GM19452 (cell line): Measurements from ENCODE around the gene RASGRP3.
A peak's percentile ranks its signal among the peaks of the same experiment; 100 is the strongest.
"Not testable (repeated sequence)": the region's sequence is repeated elsewhere in the genome, so short reads cannot be mapped to it uniquely, and the experiment has no call there.

Experiments used
- ATAC-seq: cut with Tn5 transposase; IDR thresholded peaks from one replicate; pipeline ENCODE4 v1.9.1; 2021; ENCODE audit not compliant: unreplicated experiment

The RASGRP3 gene

DNA sequence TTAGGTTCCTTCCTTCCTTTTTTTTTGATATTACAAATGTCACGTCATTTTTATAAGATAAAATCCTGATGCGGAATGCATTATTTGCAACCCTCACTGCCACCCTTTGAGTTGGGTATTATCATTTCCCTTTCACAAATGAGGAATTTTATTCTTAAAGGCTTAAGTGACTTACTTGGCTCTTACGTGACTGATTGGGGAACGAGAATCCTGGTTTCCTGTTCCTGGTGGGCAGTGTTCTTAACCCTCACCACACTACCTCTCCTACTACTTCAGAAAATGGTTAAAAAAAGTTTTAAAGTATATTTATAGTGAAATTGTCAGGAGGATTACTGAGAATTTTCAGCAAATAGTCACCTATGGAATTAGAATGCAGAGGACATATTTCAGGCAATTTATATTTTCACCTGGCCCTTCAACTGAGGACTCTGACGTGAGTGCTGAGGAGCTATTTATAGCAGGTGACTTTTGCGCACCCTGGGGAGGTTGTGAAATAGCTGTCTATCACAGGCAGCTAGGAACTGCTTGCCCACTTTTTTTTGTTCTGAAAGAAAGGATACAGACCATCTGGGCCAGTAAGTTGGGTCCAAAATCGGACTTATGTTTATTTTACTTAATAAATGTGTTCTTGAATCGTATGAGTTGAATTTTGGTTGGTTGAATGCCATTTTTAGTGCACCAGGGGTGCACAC is 18.7 kb upstream of the RASGRP3 start:
- peak; percentile 76 for ATAC-seq

GRCh38 chr2:33458248-33458819 is 18.1 kb upstream of the RASGRP3 start:
- ATAC-seq: peak; percentile 28

DNA sequence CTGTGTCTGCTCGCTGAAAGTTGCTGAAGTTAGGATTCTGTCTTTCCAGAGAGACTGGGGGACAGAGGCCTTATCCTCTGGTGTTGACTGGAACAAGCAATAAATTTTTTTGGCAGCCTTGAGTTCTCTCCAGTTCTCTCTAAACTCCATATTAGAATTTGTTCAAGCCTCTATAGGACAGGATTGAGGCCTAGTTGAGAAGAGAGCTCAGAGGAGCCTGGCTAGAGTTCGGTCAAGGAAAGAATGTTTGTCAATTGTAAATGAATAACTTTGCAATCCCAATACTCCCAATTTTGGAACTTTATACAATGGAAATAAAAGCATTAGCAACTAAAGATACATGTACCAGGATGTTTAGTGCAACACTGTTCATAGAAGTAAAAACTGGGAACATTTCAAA is 16.7 kb upstream of the RASGRP3 start:
- no peak for ATAC-seq

GRCh38 chr2:33462512-33462911 is 13.9 kb upstream of the RASGRP3 start:
- ATAC-seq: not testable (repeated sequence)

DNA sequence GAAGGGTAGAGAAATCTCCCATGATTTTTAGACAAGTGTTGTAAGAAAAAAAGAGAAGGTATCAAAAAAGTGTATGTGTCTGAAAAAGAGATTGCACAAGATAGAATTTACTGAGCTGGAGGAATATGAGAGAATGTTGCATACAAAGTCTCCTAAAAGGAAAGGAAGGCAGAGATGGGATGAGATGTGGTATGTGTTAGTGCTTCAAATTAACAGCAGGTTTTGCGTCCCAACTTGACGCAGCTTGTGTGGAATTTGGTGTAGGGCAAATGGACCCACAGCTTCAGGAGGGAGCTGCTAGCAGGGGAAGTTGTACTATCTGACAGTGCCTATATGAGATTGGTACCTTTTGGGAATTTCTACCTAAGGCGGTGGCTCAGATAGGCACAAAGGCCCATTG is 9.0 kb upstream of the RASGRP3 start:
- no peak for ATAC-seq

- no peak for ATAC-seq
These were observed 7.2 kb upstream of the RASGRP3 start for GRCh38 chr2:33469238-33469637.

DNA sequence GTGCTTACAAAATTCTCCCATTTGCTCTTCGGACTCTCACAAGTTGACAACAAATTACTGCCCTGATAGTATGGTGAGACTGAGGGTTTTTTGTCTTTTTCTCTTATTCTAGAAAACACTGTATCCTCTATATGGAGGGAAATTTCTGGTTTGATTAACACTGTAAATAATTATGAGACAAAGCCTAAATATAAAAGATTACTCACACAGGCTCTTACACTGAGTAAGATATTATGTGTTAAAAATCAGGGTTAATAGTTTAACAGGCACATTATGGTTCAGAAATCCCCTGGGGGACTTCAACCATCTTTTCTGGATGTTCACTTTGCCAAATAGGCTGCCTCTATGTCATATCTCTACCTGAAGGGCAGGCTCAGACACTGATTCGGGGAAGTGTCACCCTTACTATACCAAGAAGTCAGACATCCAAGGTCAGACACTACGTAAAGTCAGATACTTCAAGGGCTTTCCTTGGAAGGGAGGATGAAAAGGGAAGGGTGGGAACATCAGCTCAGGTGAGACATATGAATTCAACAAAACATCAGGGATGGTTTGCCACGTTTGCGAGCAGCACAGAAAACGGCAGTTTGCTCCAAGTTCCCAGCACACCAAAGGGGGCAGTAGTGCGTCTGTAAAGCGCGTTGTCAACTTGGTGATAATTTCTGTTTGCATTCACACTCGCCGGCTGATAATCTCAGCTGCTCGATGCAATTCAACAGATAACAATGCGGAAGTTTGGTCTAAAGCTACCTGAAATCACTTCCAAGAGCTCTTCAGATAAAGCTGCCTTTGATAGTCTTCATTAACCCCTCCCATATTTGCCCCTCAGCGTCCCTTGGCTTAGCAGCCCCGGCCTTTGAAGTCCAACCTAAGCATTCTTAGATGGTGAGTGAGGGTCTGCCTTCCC is 972 bp upstream of the RASGRP3 start:
- ATAC-seq: peak; percentile 47

DNA sequence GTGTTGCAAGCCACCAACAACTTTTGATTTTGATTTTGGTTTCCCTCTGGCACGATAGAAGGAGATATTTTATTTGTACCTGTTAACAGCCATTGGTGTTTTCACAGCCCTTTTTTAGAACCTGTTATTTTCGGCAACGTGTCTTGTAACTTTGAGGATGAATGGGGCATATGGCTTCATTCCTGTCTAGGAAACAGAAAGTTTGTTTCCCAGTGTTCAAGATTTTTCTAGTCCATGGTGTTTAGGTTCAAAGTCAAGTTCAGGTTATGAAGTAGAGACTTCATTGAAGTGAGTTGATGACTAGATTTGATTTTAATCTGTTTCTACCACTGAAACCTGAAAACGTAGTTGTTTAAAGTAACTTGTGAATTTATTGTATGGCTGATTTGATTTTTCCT is 343 bp downstream of the RASGRP3 start:
- ATAC-seq: no peak

DNA sequence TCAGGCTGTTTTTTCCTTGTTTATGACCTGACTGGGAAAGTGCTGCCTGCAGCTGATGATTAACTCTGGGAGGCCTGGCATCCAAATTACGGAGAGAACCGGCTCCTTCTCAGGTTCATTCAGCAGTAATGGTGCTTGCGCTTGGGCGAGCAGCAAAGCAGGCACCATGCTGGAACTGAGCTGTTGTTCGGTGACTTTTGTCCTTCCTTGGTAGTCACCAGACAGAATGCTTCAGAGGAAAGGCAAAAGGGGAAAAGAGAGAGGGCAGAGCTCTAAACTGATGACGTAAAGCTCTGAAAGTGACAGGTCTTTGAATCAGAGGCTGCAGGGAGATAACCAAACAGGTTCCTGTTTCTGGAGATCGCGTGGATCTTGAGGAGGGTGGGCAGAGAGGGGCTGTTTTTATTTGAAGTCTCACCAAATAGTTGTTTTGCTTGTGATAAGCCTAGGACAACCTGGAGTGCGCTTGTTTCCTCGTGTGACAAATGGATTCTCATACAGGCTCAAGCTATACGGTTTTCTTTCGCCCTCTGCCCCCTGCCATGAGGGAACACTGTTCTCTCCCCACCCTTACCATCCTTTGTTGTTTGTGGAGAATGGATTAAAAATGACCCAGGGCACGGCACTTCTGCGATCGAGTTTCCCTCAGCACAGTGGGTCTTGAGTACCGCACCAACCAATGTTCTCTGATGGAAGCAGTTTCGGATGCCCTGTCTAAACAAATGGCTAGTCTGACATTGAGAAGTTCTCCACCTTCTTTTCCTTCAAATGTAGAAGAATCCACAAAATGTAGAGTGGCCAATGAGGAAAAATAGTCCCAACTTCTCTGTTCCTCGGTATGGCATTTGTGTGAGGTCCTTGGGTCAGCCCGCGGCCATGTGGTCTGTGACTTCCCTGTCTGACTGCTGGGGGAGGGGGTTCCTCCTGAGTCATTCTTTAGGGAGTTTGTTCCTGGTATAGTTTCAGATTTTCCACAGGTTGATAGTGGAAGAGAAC is 1.3 kb downstream of the RASGRP3 start:
- peak; percentile 30 for ATAC-seq

GRCh38 chr2:33478968-33479731 is 2.7 kb downstream of the RASGRP3 start:
- ATAC-seq: no peak

- no peak for ATAC-seq
These were observed 6.1 kb downstream of the RASGRP3 start for GRCh38 chr2:33482518-33482917.

- ATAC-seq: peak; percentile 20
These were observed 7.7 kb downstream of the RASGRP3 start for GRCh38 chr2:33484042-33484621.

GRCh38 chr2:33485051-33485450 is 8.6 kb downstream of the RASGRP3 start:
- no peak for ATAC-seq

GRCh38 chr2:33486544-33486943 is 10.1 kb downstream of the RASGRP3 start:
- no peak for ATAC-seq

- peak; percentile 52 for ATAC-seq
These were observed 11.8 kb downstream of the RASGRP3 start for GRCh38 chr2:33488178-33488690.

GRCh38 chr2:33488715-33489540 is 12.5 kb downstream of the RASGRP3 start:
- ATAC-seq: peak; percentile 43

- no peak for ATAC-seq
These were observed 13.5 kb downstream of the RASGRP3 start for GRCh38 chr2:33489835-33490431.

- no peak for ATAC-seq
These were observed 15.1 kb downstream of the RASGRP3 start for GRCh38 chr2:33491441-33492084.
